Ovary (tissue), 9 donors: ENCODE measurements around the gene SVIL. TPM values are rescaled to one million over a fixed set of nuclear protein-coding genes. Genes with fewer than 3 reads are reported as not detected.

Source experiments
- DNase-seq, 5 donors: peaks; one replicate each; pipeline ENCODE4 v3.0.0-alpha.2; 2019 to 2020
- H3K27ac ChIP-seq, 2 donors: fragments of 200-600 bp; one replicate each; pipeline versions ENCODE4 v1.5.1 to v1.8.0; 2019 to 2022
- H3K27me3 ChIP-seq: fragments of 200-600 bp; one replicate; pipeline ENCODE4 v1.8.0; 2022
- H3K36me3 ChIP-seq: fragments of 200-600 bp; sonication (generic); one replicate; pipeline ENCODE4 v1.5.1; 2019
- H3K4me1 ChIP-seq: one replicate; pipeline ENCODE4 v1.8.1; 2013; ENCODE audit warnings: mild to moderate bottlenecking, moderate library complexity; ENCODE audit not compliant: insufficient read depth
- H3K4me3 ChIP-seq: fragments of 200-600 bp; sonication (generic); one replicate; pipeline ENCODE4 v1.5.1; 2017
- H3K9me3 ChIP-seq, 2 donors: fragments of 200-600 bp in 1 of 2; sonication (generic) in 1 of 2; one replicate each; pipeline versions ENCODE4 v1.5.1 to v1.8.1; 2013 to 2019; ENCODE audit warnings: mild to moderate bottlenecking in 1 of 2, moderate library complexity in 1 of 2
- CTCF ChIP-seq, 3 donors: fragments of 450-650 bp in 2 of 3; fragments of 200-600 bp in 1 of 3; IDR thresholded peaks; one replicate each; pipeline versions ENCODE4 v1.5.1 to v1.8.0; 2016 to 2022; ENCODE audit warnings: antibody characterized with exemption in 3 of 3, mild to moderate bottlenecking in 1 of 3
- EP300 ChIP-seq: sonication (generic); formaldehyde crosslinking; IDR thresholded peaks from one replicate; pipeline ENCODE4 v1.6.1; 2017; ENCODE audit warnings: antibody characterized with exemption
- POLR2A ChIP-seq: fragments of 450-650 bp; IDR thresholded peaks from one replicate; pipeline ENCODE4 v1.6.1; 2017; ENCODE audit warnings: antibody characterized with exemption, mild to moderate bottlenecking, moderate library complexity
- WGBS, 3 donors: extraction: QIAGEN DNeasy Blood & Tissue Kit in 1 of 3; methylation state at CpG; one replicate each; pipeline versions ENCODE4 v1.1.5 to v1.1.7; 2013 to 2017; 5-methylcytosine and 5-hydroxymethylcytosine counted together
- intact Hi-C, 4 donors: fragments of 100-400 bp; cut with DNase I; formaldehyde crosslinking; loops; one replicate each; pipeline versions ENCODE4 v1.11.0 to v1.15.1; 2022 to 2023
- polyA plus RNA-seq, 2 donors: library from polyadenylated mRNA; stranded (reverse); fragments of 200-250 nt in 1 of 2; fragments of 350-450 nt in 1 of 2; fragmentation: Illumina TruSeq in 1 of 2; extraction: RNeasy Lipid Tissue Mini Kit (QIAGEN cat#74804) in 1 of 2; gene quantifications; one replicate each; pipeline ENCODE4 v1.2.3, GENCODE V29; 2013 to 2014
- total RNA-seq, 7 donors: library from RNA; depleted of rRNA in 2 of 7; stranded (reverse); fragments of >200 nt in 2 of 7; fragmentation: NEBNext Ultra II Directional in 3 of 7; extraction: Animal tissue kit (Norgen Biotek cat#: 25700) in 3 of 7; gene quantifications; one replicate each; pipeline versions ENCODE4 v1.1.0 to v1.2.4, GENCODE V29; 2016 to 2023
- donor health status: DM: no; HTN: no; CAD: no; lungs with moderate emphysema.
- donor health status: DM: no; HTN: no; CAD: no.
- donor health status: Bipolar disorder and iron deficiency.
- donor health status: DM: yes; HTN: yes; CAD: no.
- donor health status: DM: no; HTN: no; CAD: no.
- donor health status: DM: yes; HTN: yes; CAD: no.

Gene SVIL
- total and polyA plus RNA-seq, 9 donors, result 49.9 to 225 (median 139) TPM

GRCh38 chr10:29663718-29664117, 28.9 kb upstream of the SVIL start:
- Histone ChIP-seq H3K4me3 (no peak overlapping the region), H3K9me3 (no peaks in the 10 kb centered on the region), H3K27ac (no peak overlapping the region), H3K4me1 (peaks cover 11% of the 10 kb centered on the region), H3K27me3 (no peaks in the 10 kb centered on the region), H3K36me3 (no peaks in the 10 kb centered on the region)
- no peak for TF ChIP-seq POLR2A
- no peak for TF ChIP-seq CTCF (IDR thresholded peaks at IDR 0.05)
- TF ChIP-seq EP300, result no peak
- intact Hi-C loops, result loop anchor here in 1 of 4 donors (10.0 kb wide), 1 partner anchor 61 kb away; no protein-coding TSS in a partner anchor
- DNase-seq, result no peak
- 89 to 94% (median 94%) methylated on average over 8 of the region's 8 CpGs for WGBS, 3 donors

- Histone ChIP-seq H3K27me3 (no peaks in the 10 kb centered on the region), H3K36me3 (no peaks in the 10 kb centered on the region), H3K27ac (peak overlapping the region in 1 of 2 donors; percentile 76), H3K4me3 (no peak overlapping the region), H3K9me3 (no peaks in the 10 kb centered on the region), H3K4me1 (peaks cover 17% of the 10 kb centered on the region)
- peak; percentile 53 to 75 (median 65) for DNase-seq
- TF ChIP-seq CTCF (IDR thresholded peaks at IDR 0.05), result peak; percentile 20 to 71 (median 58)
- TF ChIP-seq POLR2A, result no peak
- intact Hi-C loops, result no loop called here
- 9 to 18% (median 11%) methylated on average over 10 of the region's 10 CpGs for WGBS, 3 donors
These were observed 24.5 kb upstream of the SVIL start for GRCh38 chr10:29658984-29659965.

- no peak overlapping the region for H3K4me3 ChIP-seq
- TF ChIP-seq CTCF (IDR thresholded peaks at IDR 0.05), result no peak
- TF ChIP-seq POLR2A, result no peak
- TF ChIP-seq EP300, result no peak
- no peak for DNase-seq
- no peaks in the 10 kb centered on the region for H3K27me3 ChIP-seq
- intact Hi-C loops, result no loop called here
- H3K27ac ChIP-seq, result peak overlapping the region in 1 of 2 donors; percentile 76
- no peaks in the 10 kb centered on the region for H3K36me3 ChIP-seq
- WGBS, 3 donors, result 15 to 31% (median 16%) methylated on average over 9 of the region's 9 CpGs
- H3K4me1 ChIP-seq, result peaks cover 17% of the 10 kb centered on the region
- H3K9me3 ChIP-seq, result no peaks in the 10 kb centered on the region
These were observed 23.0 kb upstream of the SVIL start for GRCh38 chr10:29657719-29658274.

- WGBS, 3 donors, result 87 to 91% (median 89%) methylated on average over 2 of the region's 2 CpGs
- Histone ChIP-seq H3K4me3 (no peak overlapping the region), H3K36me3 (no peaks in the 10 kb centered on the region), H3K27me3 (no peaks in the 10 kb centered on the region), H3K4me1 (peaks cover 17% of the 10 kb centered on the region), H3K9me3 (no peaks in the 10 kb centered on the region), H3K27ac (no peak overlapping the region)
- no peak for TF ChIP-seq POLR2A
- TF ChIP-seq CTCF (IDR thresholded peaks at IDR 0.05), result no peak
- no peak for TF ChIP-seq EP300
- intact Hi-C loops, result no loop called here
- DNase-seq, result no peak
These were observed 21.8 kb upstream of the SVIL start for GRCh38 chr10:29656451-29656992.
